A549 (cell line): ENCODE results near the gene PRR13. TPM values are rescaled to one million over a fixed set of nuclear protein-coding genes. Genes with fewer than 3 reads are reported as not detected.
"Not testable (repeated sequence)": the region's sequence is repeated elsewhere in the genome, so short reads cannot be mapped to it uniquely, and the experiment has no call there.

ENCODE experiments used
- ATAC-seq, 2 experiments: fragments of 200-7000 bp in 1 of 2; fragments of >200 bp in 1 of 2; cut with Nextera tagmentation in 1 of 2; cut with Tn5 transposase in 1 of 2; 3 replicates each; pipeline versions ENCODE4 v1.8.0 to v1.9.1; 2018 to 2020; ENCODE audit warnings: mild to moderate bottlenecking in 1 of 2, moderate library complexity in 1 of 2
- CTCF ChIA-PET: fragments of 300-600 bp; sonication (Branson Sonifier 250); formaldehyde crosslinking; extraction: SDS; loops from one replicate; lab custom pipeline; 2021; ENCODE audit warnings: antibody characterized with exemption, inconsistent platforms; lab: Yijun Ruan, JAX
- POLR2A ChIA-PET: fragments of 350-600 bp; formaldehyde crosslinking; extraction: SDS; loops from one replicate; lab custom pipeline; 2021; ENCODE audit warnings: antibody characterized with exemption, inconsistent platforms; lab: Yijun Ruan, JAX
- DNase-seq, 2 experiments: peaks; one replicate each; pipeline versions ENCODE4 v3.0.0 to v3.0.0-alpha.2; 2011 to 2016; ENCODE audit warnings: low read depth in 1 of 2, low spot score in 1 of 2
- FAIRE-seq: peaks from 2 replicates; lab custom pipeline; 2011; peaks lifted over from hg19 to GRCh38; lab: Jason Lieb, UNC
- H3K27ac ChIP-seq, 2 experiments: fragments of >200 bp; sonication (Bioruptor Twin); formaldehyde crosslinking; 3 replicates each; pipeline ENCODE4 v1.5.1; 2016 to 2017
- H3K4me1 ChIP-seq: fragments of >200 bp; sonication (Bioruptor Twin); formaldehyde crosslinking; 3 replicates; pipeline ENCODE4 v1.6.1; 2016
- H3K4me2 ChIP-seq: fragments of >200 bp; sonication (Bioruptor Twin); formaldehyde crosslinking; 3 replicates; pipeline ENCODE4 v1.6.1; 2016
- H3K4me3 ChIP-seq: fragments of >200 bp; sonication (Bioruptor Twin); formaldehyde crosslinking; 3 replicates; pipeline ENCODE4 v1.5.1; 2016
- H3K9me3 ChIP-seq: fragments of >200 bp; sonication (Bioruptor Twin); formaldehyde crosslinking; 3 replicates; pipeline ENCODE4 v1.6.1; 2016
- BHLHE40 ChIP-seq: IDR thresholded peaks from 2 replicates; pipeline ENCODE4 v1.6.1; 2012; ENCODE audit warnings: low read depth, low read length, inconsistent platforms
- CBX2 ChIP-seq: fragments of 200-600 bp; sonication (generic); IDR thresholded peaks from 2 replicates; pipeline ENCODE4 v1.6.1; 2016; ENCODE audit warnings: low read depth, mild to moderate bottlenecking, borderline replicate concordance
- CHD4 ChIP-seq: fragments of 200-600 bp; sonication (generic); IDR thresholded peaks from 2 replicates; pipeline ENCODE4 v1.6.1; 2016; ENCODE audit warnings: antibody characterized with exemption, mild to moderate bottlenecking, borderline replicate concordance
- ESRRA ChIP-seq: fragments of 150-350 bp; IDR thresholded peaks from 2 replicates; pipeline ENCODE4 v1.6.1; 2014; ENCODE audit warnings: mild to moderate bottlenecking, low read length, borderline replicate concordance
- HES2 ChIP-seq: fragments of >200 bp; sonication (Bioruptor Twin); formaldehyde crosslinking; IDR thresholded peaks from 2 replicates; pipeline ENCODE4 v1.6.1; 2016
- MAZ ChIP-seq: fragments of 150-350 bp; IDR thresholded peaks from 2 replicates; pipeline ENCODE4 v1.6.1; 2014; ENCODE audit warnings: antibody characterized with exemption, low read depth, low read length, borderline replicate concordance
- NR3C1 ChIP-seq: fragments of >200 bp; sonication (Bioruptor Twin); formaldehyde crosslinking; IDR thresholded peaks from 3 replicates; pipeline ENCODE4 v1.6.1; 2017
- PHF8 ChIP-seq: fragments of 200-600 bp; sonication (generic); IDR thresholded peaks from 2 replicates; pipeline ENCODE4 v1.6.1; 2016; ENCODE audit warnings: low read depth, mild to moderate bottlenecking, antibody characterized with exemption, moderate library complexity, borderline replicate concordance
- RCOR1 ChIP-seq: fragments of 150-350 bp; IDR thresholded peaks from 2 replicates; pipeline ENCODE4 v1.6.1; 2014; ENCODE audit warnings: antibody characterized with exemption, low read length, low read depth
- TFCP2L1 ChIP-seq: fragments of 250-450 bp; sonication (Bioruptor Pico); IDR thresholded peaks from 2 replicates; pipeline ENCODE4 v1.5.0; 2021; ENCODE audit warnings: mild to moderate bottlenecking
- WGBS: methylation state at CpG from one replicate; pipeline ENCODE4 v1.1.6; 2017; ENCODE audit errors: missing lambda C conversion rate; 5-methylcytosine and 5-hydroxymethylcytosine counted together
- polyA plus RNA-seq, 4 experiments: library from polyadenylated mRNA; depleted of rRNA in 3 of 4; stranded (reverse); fragments of >200 nt; fragmentation: RNase III in 1 of 4; extraction: RNeasy Plus Mini Kit Qiagen cat#74134 plus additional on column Dnase treatment in 1 of 4; gene quantifications; 2 replicates in 3 of 4; 3 replicates in 1 of 4; pipeline ENCODE4 v1.2.3, GENCODE V29; 2011 to 2017
- TF ChIP-seq, protein P1 (sequence below): IDR thresholded peaks from 2 replicates; pipeline ENCODE4 v1.6.1; 2012
- TF ChIP-seq, protein P2 (sequence below): fragments of 450-650 bp; IDR thresholded peaks from 2 replicates; pipeline ENCODE4 v1.6.1; 2014; ENCODE audit warnings: antibody characterized with exemption
- TF ChIP-seq, protein P3 (sequence below): fragments of 150-350 bp; IDR thresholded peaks from 2 replicates; pipeline ENCODE4 v1.6.1; 2014; ENCODE audit warnings: low read depth, mild to moderate bottlenecking, low read length

Gene PRR13
- polyA plus RNA-seq, 2 of the 4 experiments (the other 2 are of a cell fraction), result 203 to 221 TPM

- CTCF ChIA-PET, result interaction anchor here (0.9 to 5.0 kb wide), 4 partner anchors 19 to 88 kb away, joined by 3 to 29 read pairs (median 6); no protein-coding TSS in a partner anchor
- DNase-seq, result no peak
Measured at GRCh38 chr12:53402871-53403270, 38.7 kb upstream of the PRR13 start.

GRCh38 chr12:53410951-53411350, 30.6 kb upstream of the PRR13 start:
- ATAC-seq (no peak), FAIRE-seq (no peak), DNase-seq (no peak)
- Histone ChIP-seq H3K4me3 (no peak overlapping the region), H3K9me3 (no peaks in the 10 kb centered on the region), H3K4me1 (peaks cover 23% of the 10 kb centered on the region), H3K27ac (no peak overlapping the region), H3K4me2 (no peak overlapping the region)
- CTCF ChIA-PET, result interaction anchor here (1.1 to 7.3 kb wide), 7 partner anchors 10 to 98 kb away, joined by 3 to 55 read pairs (median 5); no protein-coding TSS in a partner anchor
- POLR2A ChIA-PET, result interaction anchor here (0.8 kb wide), 1 partner anchor 10 kb away, joined by 3 read pairs; no protein-coding TSS in a partner anchor
- no peak for TF ChIP-seq TFCP2L1 (CRISPR knock-in tag)
- 96% methylated on average over 5 of the region's 5 CpGs for WGBS

More at GRCh38 chr12:53402871-53403270, 38.7 kb upstream of the PRR13 start:
- ATAC-seq (no peak), FAIRE-seq (no peak)
- Histone ChIP-seq H3K4me3 (no peak overlapping the region), H3K9me3 (no peaks in the 10 kb centered on the region), H3K27ac (no peak overlapping the region), H3K4me2 (no peak overlapping the region), H3K4me1 (no peaks in the 10 kb centered on the region)
- POLR2A ChIA-PET, result interaction anchor here (1.1 kb wide), 1 partner anchor 24 kb away, joined by 3 read pairs; no protein-coding TSS in a partner anchor
- WGBS, result 93% methylated on average over 7 of the region's 7 CpGs
- TF ChIP-seq CHD4, result no peak
- TF ChIP-seq HES2, result no peak
- no peak for TF ChIP-seq NR3C1
- TF ChIP-seq, protein P1, sequence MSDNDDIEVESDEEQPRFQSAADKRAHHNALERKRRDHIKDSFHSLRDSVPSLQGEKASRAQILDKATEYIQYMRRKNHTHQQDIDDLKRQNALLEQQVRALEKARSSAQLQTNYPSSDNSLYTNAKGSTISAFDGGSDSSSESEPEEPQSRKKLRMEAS, result no peak
- TF ChIP-seq BHLHE40, result no peak
- TF ChIP-seq TFCP2L1 (CRISPR knock-in tag), result no peak

GRCh38 chr12:53413485-53414204, 27.9 kb upstream of the PRR13 start:
- POLR2A ChIA-PET, result no interaction called here
- H3K4me2 ChIP-seq, result no peak overlapping the region
- CTCF ChIA-PET, result interaction anchor here (0.5 to 7.3 kb wide), 11 partner anchors 12 to 225 kb away, joined by 3 to 55 read pairs (median 4); partner anchors contain the start of gene AAAS
- H3K9me3 ChIP-seq, result no peaks in the 10 kb centered on the region
- H3K4me1 ChIP-seq, result peaks cover 37% of the 10 kb centered on the region
- no peak for DNase-seq
- H3K4me3 ChIP-seq, result no peak overlapping the region
- 86% methylated on average over 3 of the region's 3 CpGs for WGBS
- TF ChIP-seq, protein P2, sequence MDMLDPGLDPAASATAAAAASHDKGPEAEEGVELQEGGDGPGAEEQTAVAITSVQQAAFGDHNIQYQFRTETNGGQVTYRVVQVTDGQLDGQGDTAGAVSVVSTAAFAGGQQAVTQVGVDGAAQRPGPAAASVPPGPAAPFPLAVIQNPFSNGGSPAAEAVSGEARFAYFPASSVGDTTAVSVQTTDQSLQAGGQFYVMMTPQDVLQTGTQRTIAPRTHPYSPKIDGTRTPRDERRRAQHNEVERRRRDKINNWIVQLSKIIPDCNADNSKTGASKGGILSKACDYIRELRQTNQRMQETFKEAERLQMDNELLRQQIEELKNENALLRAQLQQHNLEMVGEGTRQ, result no peak
- TF ChIP-seq RCOR1 (no peak), CBX2 (no peak), MAZ (no peak), ESRRA (no peak)
- TF ChIP-seq, protein P3, sequence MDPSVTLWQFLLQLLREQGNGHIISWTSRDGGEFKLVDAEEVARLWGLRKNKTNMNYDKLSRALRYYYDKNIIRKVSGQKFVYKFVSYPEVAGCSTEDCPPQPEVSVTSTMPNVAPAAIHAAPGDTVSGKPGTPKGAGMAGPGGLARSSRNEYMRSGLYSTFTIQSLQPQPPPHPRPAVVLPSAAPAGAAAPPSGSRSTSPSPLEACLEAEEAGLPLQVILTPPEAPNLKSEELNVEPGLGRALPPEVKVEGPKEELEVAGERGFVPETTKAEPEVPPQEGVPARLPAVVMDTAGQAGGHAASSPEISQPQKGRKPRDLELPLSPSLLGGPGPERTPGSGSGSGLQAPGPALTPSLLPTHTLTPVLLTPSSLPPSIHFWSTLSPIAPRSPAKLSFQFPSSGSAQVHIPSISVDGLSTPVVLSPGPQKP, result no peak
- TF ChIP-seq, all 56 proteins: peak for 0
- ATAC-seq (no peak), FAIRE-seq (no peak)
- H3K27ac ChIP-seq, result no peak overlapping the region

- WGBS, result 72% methylated on average over 3 of the region's 3 CpGs
- no peak overlapping the region for H3K27ac ChIP-seq
- FAIRE-seq, result no peak
- no peak overlapping the region for H3K4me3 ChIP-seq
- TF ChIP-seq PHF8 (no peak), NR3C1 (no peak)
- POLR2A ChIA-PET, result interaction anchor here (0.6 kb wide), 2 partner anchors 13 to 33 kb away, joined by 3 to 4 read pairs; no protein-coding TSS in a partner anchor
- no peaks in the 10 kb centered on the region for H3K9me3 ChIP-seq
- peaks cover 45% of the 10 kb centered on the region for H3K4me1 ChIP-seq
- no peak overlapping the region for H3K4me2 ChIP-seq
- ATAC-seq, result no peak; a peak in 1 of 6 replicates
- CTCF ChIA-PET, result interaction anchor here (1.3 to 4.0 kb wide), 8 partner anchors 11 to 93 kb away, joined by 3 to 16 read pairs (median 4); partner anchors contain the start of gene AAAS
- no peak for DNase-seq
Measured at GRCh38 chr12:53414756-53415417, 26.6 kb upstream of the PRR13 start.

DNA sequence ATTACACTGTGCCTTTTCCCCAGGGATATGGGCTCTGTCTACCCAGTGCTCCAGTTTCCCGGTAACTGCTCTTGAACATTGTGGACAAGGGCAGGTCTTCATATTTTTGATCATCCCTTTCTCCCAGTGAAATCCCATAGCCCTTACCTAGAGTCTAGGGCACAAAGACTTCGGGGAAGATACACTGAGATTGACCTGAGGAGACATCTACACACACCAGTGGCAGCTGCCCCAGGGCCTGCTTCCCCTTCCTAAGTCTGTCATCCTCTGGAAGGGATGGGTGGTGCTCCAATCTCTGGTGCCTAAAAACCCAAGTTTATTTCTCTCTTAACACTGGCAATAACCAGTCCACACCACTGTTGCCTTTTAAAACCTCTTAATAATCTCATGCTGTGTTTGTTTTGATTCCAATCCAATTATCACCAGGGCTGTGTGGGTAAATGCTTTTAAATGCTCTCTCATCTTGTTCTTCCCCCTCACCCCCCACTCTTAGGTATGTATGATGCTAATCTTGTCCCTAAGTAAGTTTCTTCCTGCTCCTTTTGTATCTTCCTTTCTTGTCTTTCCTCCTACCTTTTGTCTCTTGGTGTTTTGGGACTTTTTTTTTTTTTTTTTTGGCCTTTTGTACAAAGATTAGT, 25.7 kb upstream of the PRR13 start:
- CTCF ChIA-PET, result interaction anchor here (0.7 to 4.0 kb wide), 4 partner anchors 34 to 260 kb away, joined by 4 to 21 read pairs (median 14); partner anchors contain the start of gene ATP5MC2
- H3K4me2 ChIP-seq, H3K9me3 ChIP-seq, FAIRE-seq, H3K4me3 ChIP-seq, POLR2A ChIA-PET, DNase-seq: not testable (repeated sequence)
- peak; percentile 21 to 24; a peak in 3 of 6 replicates for ATAC-seq
- Histone ChIP-seq H3K4me1 (peaks cover 54% of the 10 kb centered on the region), H3K27ac (peak overlapping the region in 1 of 2 experiments; percentile 9; a peak in 1 of 6 replicates)
- 72% methylated on average over 2 of the region's 2 CpGs for WGBS
